AG20443 (cell line): ENCODE measurements around the gene ELFN1.

Experiments
- DNase-seq: peaks from one replicate; pipeline ENCODE4 v3.0.0; 2012; ENCODE audit warnings: low spot score, mixed read lengths

ELFN1 gene

GRCh38 chr7:1741751-1742554 is 71.9 kb downstream of the ELFN1 start:
- DNase-seq: no peak

GRCh38 chr7:1742555-1743303 is 72.7 kb downstream of the ELFN1 start:
- DNase-seq: peak; percentile 65

GRCh38 chr7:1743481-1744230 is 73.6 kb downstream of the ELFN1 start:
- DNase-seq: no peak

- no peak for DNase-seq
Observed at GRCh38 chr7:1744296-1745017, 74.4 kb downstream of the ELFN1 start.

GRCh38 chr7:1745018-1745532 is 75.0 kb downstream of the ELFN1 start:
- no peak for DNase-seq

GRCh38 chr7:1745576-1746490 is 75.8 kb downstream of the ELFN1 start:
- no peak for DNase-seq

- no peak for DNase-seq
Observed at GRCh38 chr7:1746491-1746975, 76.5 kb downstream of the ELFN1 start.

- no peak for DNase-seq
Observed at GRCh38 chr7:1747004-1747801, 77.1 kb downstream of the ELFN1 start.

GRCh38 chr7:1748076-1748838 is 78.2 kb downstream of the ELFN1 start:
- no peak for DNase-seq

- no peak for DNase-seq
Observed at GRCh38 chr7:1748839-1749173, 78.7 kb downstream of the ELFN1 start.

GRCh38 chr7:1749351-1749863 is 79.3 kb downstream of the ELFN1 start:
- DNase-seq: no peak

GRCh38 chr7:1749864-1750466 is 79.9 kb downstream of the ELFN1 start:
- no peak for DNase-seq

- no peak for DNase-seq
Observed at GRCh38 chr7:1750541-1751021, 80.5 kb downstream of the ELFN1 start.

GRCh38 chr7:1752111-1752510 is 82.0 kb downstream of the ELFN1 start:
- DNase-seq: no peak

GRCh38 chr7:1752771-1753563 is 82.9 kb downstream of the ELFN1 start:
- DNase-seq: no peak

- no peak for DNase-seq
Observed at GRCh38 chr7:1753564-1753867, 83.4 kb downstream of the ELFN1 start.

GRCh38 chr7:1754345-1754908 is 84.3 kb downstream of the ELFN1 start:
- no peak for DNase-seq
